Measurements from ENCODE around the gene CDCA7L.

DNA sequence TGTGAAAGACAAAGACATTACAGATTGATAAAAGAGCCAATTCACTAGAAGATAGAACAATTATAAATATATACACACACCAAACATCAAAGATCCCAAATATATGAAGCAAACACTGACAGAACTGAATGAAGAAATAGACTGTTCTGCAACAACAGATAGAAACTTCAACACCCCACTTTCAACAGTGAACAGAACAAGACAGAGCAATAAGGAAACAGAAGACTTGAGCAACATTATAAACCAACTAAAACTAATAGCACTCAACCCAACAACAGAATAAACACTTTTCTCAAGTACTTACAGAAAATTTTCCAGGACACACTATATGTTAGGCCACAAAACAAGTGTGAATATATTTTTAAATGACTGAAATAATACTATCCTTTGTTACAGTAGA lies 10.9 kb downstream of the CDCA7L start:
- TF ChIP-seq, protein P1, sequence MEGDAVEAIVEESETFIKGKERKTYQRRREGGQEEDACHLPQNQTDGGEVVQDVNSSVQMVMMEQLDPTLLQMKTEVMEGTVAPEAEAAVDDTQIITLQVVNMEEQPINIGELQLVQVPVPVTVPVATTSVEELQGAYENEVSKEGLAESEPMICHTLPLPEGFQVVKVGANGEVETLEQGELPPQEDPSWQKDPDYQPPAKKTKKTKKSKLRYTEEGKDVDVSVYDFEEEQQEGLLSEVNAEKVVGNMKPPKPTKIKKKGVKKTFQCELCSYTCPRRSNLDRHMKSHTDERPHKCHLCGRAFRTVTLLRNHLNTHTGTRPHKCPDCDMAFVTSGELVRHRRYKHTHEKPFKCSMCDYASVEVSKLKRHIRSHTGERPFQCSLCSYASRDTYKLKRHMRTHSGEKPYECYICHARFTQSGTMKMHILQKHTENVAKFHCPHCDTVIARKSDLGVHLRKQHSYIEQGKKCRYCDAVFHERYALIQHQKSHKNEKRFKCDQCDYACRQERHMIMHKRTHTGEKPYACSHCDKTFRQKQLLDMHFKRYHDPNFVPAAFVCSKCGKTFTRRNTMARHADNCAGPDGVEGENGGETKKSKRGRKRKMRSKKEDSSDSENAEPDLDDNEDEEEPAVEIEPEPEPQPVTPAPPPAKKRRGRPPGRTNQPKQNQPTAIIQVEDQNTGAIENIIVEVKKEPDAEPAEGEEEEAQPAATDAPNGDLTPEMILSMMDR (IDR thresholded peaks at IDR 0.05) = no peak
- TF ChIP-seq POLR2A (IDR thresholded peaks at IDR 0.05) = no peak

Measured in lower leg skin (tissue), 3 donors.